Measurements from ENCODE around the gene DUSP1. TPM values are rescaled to one million over a fixed set of nuclear protein-coding genes. Genes with fewer than 3 reads are reported as not detected.

DUSP1 gene
- total RNA-seq, 2 donors from 2014 or later = 61.7 to 102 TPM

DNA sequence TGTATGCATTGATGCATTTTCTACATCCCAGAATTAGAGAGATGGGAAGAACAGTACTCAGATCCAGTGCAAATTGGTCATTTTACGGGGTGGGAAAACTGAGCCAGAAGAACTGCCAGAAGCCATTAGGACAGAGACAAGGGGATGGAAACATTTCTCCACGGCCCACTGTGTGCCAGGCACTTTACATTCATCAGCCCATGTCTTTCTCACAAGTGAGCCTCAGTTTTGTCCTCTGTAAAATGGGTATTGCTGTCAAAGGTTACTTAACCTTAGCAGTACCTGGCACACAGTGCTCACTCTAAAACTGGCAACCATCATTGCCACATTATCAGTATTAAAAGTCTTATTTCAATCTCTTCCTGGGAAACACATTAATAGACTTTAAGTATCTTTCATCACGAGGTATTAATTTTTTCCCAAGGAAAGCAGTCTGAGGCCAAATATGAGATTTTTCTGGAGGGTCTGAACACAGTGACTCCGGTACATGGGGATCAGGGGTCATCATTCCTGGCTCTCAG, 5.2 kb downstream of the DUSP1 start:
- no peak for TF ChIP-seq CTCF (IDR thresholded peaks at IDR 0.05)
- Histone ChIP-seq H3K9ac (ENCODE audit: low read depth in 2 of 2, low read length in 2 of 2) (peak overlapping the region; percentile 52 to 84), H3K4me3 (no peak overlapping the region), H3K36me3 (peaks cover 12% of the 10 kb centered on the region), H3K27ac (peak overlapping the region; percentile 100), H3K27me3 (no peaks in the 10 kb centered on the region), H3K9me3 (no peaks in the 10 kb centered on the region), H3K4me1 (peaks cover 11% of the 10 kb centered on the region)
- DNase-seq = peak; percentile 32
- intact Hi-C loops (cut with DNase I) = loop anchor here (2.0 kb wide), 1 partner anchor 49 kb away; no protein-coding TSS in a partner anchor

DNA sequence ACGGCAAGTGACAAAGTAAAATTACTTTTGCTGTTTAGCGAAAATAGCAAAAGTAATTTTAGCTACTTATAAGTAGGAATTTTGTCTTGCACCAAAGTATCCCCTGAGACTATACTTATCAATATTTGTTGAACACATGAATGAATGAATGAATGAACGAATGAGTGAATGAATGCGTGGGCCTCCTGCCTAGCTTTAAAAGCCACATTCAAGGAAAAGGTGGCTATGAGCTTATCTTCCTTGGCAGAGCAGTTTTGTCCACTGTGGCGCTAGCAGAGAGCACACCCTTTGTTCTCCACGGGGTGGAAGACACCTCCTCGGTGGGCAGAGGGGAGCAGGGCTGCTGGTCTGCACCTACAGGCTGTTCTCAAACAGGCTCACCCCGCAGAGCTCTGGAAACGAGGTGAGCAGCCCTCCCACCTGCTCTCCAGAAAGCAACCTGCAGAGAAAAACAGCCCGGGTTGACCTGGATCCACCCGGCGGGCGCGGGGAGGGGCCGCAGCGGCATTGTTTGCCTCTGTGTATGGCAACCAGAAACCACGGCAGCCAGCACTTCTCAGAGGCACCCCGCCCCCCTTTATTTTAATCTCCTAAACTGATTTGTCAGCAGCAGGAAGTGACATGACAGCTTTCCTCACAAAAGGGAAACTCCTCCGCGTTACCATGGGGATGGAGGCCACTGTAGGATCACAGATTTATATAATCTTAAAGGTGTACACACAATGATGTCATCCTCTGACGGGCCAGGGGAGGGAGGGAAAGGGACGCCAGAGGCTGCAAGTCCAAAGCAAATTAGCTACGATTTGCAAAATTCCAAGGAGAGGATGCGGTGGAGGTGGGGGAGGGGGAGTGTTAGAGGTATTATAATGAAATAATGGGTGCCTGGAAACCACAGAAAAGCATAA, 5.9 kb downstream of the DUSP1 start:
- H3K27me3 ChIP-seq = no peaks in the 10 kb centered on the region
- intact Hi-C loops (cut with DNase I) = no loop called here
- peak overlapping the region; percentile 100 for H3K27ac ChIP-seq
- H3K9me3 ChIP-seq = no peaks in the 10 kb centered on the region
- DNase-seq = peak; percentile 99
- H3K4me1 ChIP-seq = peaks cover 11% of the 10 kb centered on the region
- peak overlapping the region; percentile 12 for H3K4me3 ChIP-seq
- H3K36me3 ChIP-seq = peaks cover 12% of the 10 kb centered on the region
- H3K9ac ChIP-seq (ENCODE audit: low read depth in 2 of 2, low read length in 2 of 2) = peak overlapping the region; percentile 78 to 95
- no peak for TF ChIP-seq CTCF (IDR thresholded peaks at IDR 0.05)

DNA sequence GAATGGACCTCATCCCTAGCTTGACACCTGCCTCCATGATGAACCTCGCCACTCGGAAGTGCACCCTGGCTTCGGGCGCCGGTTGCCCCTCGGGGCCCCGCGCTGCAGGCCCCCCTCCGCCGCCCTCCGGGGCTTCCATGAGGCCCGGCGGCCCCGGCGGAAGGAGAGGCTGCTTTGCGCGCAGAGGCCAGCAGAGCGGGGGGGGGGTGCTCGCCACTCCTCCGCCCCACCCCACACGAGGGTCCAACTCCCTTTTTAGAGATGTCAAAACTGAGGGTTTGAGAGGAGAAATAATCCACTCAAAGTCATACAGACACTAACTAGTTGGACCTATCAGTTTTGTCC, 7.9 kb downstream of the DUSP1 start:
- intact Hi-C loops (cut with DNase I) = no loop called here
- TF ChIP-seq CTCF (IDR thresholded peaks at IDR 0.05) = no peak
- DNase-seq = no peak

DNA sequence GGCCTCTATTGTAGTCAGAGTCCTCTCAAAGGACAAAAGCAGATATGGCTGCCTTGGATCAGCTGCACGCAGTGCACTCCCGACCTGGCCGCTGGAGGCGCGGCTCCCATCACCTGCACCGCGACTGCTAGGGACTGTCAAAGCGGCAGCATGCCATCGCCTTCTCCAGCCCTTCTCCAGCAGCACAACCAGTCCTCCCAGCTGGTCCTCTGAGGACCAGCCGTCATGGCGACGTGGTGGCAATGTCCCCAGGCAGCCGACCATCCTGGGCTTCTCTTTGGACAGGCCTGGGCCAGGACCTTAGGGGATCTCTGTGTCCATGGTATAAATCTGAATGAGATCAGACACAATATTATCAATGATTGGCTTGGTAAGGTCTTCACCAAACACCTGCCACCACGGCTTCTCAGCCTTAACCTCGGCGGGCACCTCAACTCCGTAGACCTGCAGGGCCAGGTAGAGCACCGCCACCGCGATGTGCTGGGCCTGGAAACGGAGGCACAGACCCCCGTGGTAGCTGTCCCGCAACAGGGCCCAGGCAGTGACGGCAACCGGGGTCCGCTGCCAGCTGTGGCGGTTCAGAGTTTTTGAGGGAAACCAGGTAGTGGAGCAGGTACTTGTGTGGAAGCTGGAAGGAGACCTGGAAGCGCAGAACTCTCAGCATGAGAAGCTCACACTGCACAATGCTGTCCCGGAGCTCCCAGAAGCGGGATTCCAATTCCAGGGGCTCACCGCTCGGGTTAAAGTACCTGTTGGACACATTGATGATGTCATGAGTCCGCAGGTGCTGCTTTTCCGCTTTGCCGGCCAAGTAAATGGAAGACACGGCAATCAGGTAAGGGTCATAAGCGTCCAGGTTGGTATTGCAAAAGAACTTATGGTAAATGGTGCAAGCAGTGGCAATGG, 8.5 kb downstream of the DUSP1 start:
- H3K27me3 ChIP-seq = no peaks in the 10 kb centered on the region
- DNase-seq = no peak
- no peaks in the 10 kb centered on the region for H3K9me3 ChIP-seq
- intact Hi-C loops (cut with DNase I) = no loop called here
- H3K9ac ChIP-seq (ENCODE audit: low read depth in 2 of 2, low read length in 2 of 2) = no peak overlapping the region
- no peak for TF ChIP-seq CTCF (IDR thresholded peaks at IDR 0.05)
- H3K4me3 ChIP-seq = no peak overlapping the region
- H3K4me1 ChIP-seq = no peaks in the 10 kb centered on the region
- H3K27ac ChIP-seq = no peak overlapping the region
- H3K36me3 ChIP-seq = no peaks in the 10 kb centered on the region

More for the DNA sequence above, 7.9 kb downstream of the DUSP1 start:
- Histone ChIP-seq H3K36me3 (peaks cover 6% of the 10 kb centered on the region), H3K4me1 (peaks cover under 1% of the 10 kb centered on the region), H3K9me3 (no peaks in the 10 kb centered on the region), H3K9ac (ENCODE audit: low read depth in 2 of 2, low read length in 2 of 2) (no peak overlapping the region), H3K4me3 (no peak overlapping the region), H3K27me3 (no peaks in the 10 kb centered on the region), H3K27ac (no peak overlapping the region)

DNA sequence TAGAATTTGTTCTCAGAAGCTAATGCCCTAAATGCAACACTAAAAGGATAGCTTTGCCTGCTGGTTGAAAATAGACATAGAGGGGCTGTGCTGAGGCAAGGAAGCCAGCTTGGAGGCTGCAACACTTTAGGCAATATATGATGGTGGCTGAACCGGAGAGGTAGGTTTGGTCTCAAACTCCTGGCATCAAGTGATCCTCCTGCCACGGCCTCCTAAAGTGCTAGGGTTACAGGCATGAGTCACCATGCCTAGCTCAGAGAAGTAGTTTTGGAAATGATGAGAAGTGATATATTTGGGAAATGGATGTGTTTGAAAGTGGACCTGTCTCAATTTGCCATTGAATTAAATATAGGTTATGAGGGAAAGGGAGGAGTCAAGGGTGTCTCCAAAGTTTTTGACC, 10.0 kb downstream of the DUSP1 start:
- intact Hi-C loops (cut with DNase I) = no loop called here
- no peak for DNase-seq
- Histone ChIP-seq H3K36me3 (no peaks in the 10 kb centered on the region), H3K4me1 (no peaks in the 10 kb centered on the region), H3K9me3 (no peaks in the 10 kb centered on the region), H3K4me3 (no peak overlapping the region), H3K27ac (no peak overlapping the region), H3K9ac (ENCODE audit: low read depth in 2 of 2, low read length in 2 of 2) (no peak overlapping the region), H3K27me3 (no peaks in the 10 kb centered on the region)
- TF ChIP-seq CTCF (IDR thresholded peaks at IDR 0.05) = no peak
